Left colon (tissue), 2 donors: ENCODE results near the gene SLC17A1. TPM values are rescaled to one million over a fixed set of nuclear protein-coding genes. Genes with fewer than 3 reads are reported as not detected.

Source experiments
- ATAC-seq: fragments of 200-7000 bp; cut with Tn5 transposase; one replicate; pipeline ENCODE4 v1.9.1; 2020; ENCODE audit warnings: mild to moderate bottlenecking, moderate library complexity
- DNase-seq, 2 donors: peaks; one replicate each; pipeline ENCODE4 v3.0.0-alpha.2; 2020
- intact Hi-C, 2 donors: fragments of 100-400 bp; cut with DNase I in 1 of 2; cut with micrococcal nuclease in 1 of 2; formaldehyde crosslinking; loops; one replicate each; pipeline versions ENCODE4 v1.11.2 to v1.14.0; 2022; cut with DNase I, micrococcal nuclease
- long read RNA-seq: library from polyadenylated mRNA; unstranded; transcript quantifications from one replicate; pipeline ENCODE4 v2.0.0, GENCODE V29; 2021
- total RNA-seq, 2 donors: library from RNA; stranded (reverse); fragmentation: NEBNext Ultra II Directional; extraction: Animal tissue kit (Norgen Biotek cat#: 25700); gene quantifications; one replicate each; pipeline ENCODE4 v1.2.1, GENCODE V29; 2021
- donor health status: DM: no; HTN: no; CAD: no.
- donor health status: DM: yes; HTN: yes; CAD: no.

Gene SLC17A1, protein sequence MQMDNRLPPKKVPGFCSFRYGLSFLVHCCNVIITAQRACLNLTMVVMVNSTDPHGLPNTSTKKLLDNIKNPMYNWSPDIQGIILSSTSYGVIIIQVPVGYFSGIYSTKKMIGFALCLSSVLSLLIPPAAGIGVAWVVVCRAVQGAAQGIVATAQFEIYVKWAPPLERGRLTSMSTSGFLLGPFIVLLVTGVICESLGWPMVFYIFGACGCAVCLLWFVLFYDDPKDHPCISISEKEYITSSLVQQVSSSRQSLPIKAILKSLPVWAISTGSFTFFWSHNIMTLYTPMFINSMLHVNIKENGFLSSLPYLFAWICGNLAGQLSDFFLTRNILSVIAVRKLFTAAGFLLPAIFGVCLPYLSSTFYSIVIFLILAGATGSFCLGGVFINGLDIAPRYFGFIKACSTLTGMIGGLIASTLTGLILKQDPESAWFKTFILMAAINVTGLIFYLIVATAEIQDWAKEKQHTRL
- total RNA-seq: not detected
- long read RNA-seq: 0 reads

DNA sequence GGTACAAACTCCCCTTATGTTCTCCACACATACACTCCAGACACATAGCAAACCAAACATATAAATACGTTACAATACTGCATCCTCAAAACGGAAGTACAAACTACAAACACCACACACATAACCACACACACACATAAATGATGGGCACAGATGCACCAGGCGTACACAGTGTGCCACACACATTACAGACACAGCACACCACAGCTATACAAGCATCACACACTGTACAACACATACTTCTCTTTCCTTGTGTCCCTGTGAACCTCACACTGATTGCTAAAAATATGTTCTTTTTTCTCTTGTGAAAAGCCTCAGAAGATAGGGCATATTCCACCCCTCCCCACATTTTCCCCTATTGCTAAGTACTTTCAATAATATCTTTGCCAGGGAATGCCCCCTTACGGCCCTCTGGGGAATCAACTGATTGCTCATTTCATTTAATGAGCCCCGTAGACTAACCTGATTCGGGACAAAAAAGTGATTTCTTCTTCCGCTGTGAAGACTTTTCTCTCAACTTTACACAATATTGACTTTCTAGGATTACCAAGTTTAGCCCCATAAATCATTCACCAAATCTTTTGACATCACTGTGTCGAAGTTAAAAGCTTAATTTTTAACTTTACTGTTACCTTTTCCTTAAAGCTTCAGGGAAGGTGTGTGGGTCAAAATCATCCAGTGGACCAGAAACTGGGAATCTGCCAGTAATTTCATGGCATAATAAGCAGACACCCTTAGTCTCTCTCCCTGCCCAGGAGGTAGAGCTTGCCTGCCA is at the start of gene SLC17A1:
Gene SLC17A1 (minus strand): TSS at position 521 of the 775 bp plus-strand sequence. CDS start 1,495 bp downstream, outside the sequence.
- intact Hi-C loops: no loop called here
- ATAC-seq (peak; percentile 55), DNase-seq (no peak)

DNA sequence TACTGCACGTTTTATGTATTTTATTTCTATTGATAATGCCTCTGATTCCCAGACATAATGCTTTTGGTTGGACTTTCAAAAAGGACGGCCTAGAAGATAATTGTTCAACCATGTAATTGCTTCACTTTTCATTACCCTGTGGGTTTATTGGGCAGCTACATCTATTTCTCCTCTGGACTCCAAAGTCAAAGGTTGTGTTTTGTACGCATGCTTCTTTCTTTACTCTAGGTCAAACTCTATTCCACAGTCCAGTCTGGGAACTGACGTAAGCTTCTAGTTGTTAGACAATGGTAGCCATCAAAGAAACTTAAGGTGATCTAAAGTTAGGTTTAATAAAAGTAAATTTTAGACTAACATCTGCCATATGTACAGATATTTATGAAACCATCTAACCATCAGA is 48.7 kb upstream of the SLC17A1 start:
- intact Hi-C loops: no loop called here
- no peak for ATAC-seq
- no peak for DNase-seq

DNA sequence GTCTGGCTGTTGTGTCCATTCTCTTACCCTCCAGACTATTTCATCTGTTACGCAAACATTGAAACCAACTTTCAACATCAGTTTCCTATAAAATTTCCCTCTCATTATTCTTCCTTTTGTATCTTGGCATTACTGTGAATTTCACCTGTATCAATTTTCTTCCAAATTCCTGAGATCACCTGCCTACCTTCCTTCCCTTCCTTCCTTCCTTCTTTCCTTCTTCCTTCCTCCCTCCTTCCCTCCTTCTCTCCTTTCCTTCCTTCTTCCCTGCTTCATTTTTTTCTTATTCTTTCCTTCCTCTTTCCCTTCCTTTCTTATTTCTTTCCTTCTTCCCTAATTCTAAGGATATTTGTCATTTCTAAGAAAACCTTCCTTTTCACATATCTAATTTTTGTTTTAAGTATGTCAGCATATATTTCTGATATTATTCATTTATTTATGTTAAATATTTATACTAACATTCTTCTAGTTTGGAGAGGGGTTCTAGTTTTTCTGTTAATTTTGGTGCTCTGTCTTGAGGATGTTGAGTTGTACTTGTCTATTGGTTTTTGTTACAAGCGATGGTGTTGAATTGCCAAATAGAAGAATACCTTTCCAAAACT is 47.0 kb upstream of the SLC17A1 start:
- no peak for ATAC-seq
- intact Hi-C loops: no loop called here
- no peak for DNase-seq

DNA sequence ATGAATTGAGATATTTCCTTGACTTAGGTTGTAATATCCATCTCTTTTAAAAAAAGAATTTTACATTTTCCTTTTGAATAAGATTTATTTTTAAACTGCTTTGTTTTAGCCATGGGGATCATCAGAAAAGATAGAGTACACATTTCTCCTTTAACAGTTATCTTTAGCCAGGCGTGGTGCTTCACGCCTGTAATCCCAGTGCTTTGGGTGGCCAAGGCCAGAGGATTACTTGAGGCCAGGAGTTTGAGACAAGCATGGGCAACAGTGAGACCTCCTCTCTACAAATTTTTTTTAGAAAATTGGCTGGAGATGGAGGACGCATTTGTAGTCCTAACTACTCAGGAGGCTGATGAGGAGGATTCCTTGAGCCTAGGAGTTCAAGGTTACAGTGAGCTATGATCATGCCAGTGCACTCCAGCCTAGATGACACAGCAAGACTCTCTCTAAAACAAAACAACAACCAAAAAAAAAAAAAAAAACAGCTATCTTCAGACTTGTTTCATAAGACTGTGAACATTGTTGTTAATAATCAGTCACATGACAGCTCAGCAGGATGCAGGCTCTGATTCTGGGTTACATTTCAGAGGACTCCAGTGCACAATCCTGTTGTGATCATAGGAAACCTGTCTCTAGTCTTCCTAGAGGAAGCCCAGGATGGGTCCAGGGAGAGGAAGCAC is 44.2 kb upstream of the SLC17A1 start:
- ATAC-seq: no peak

DNA sequence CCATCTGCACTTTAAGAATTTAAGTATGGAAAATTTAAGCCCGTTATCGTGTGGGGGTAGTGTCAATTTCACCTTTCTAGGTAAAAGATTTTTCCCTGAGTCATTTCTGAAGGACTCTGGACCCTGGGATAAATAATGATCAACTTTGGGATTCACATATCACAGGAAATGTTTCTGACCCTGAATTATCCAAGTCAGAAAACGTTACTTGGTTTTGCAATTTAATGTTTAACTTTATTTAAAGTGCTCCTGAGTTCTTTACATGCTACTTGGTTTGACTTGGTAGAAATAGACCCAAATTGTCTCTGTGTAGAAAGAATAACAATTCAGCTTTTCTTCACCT is 43.7 kb upstream of the SLC17A1 start:
- intact Hi-C loops: no loop called here
- DNase-seq (no peak), ATAC-seq (no peak)

More for the DNA sequence above, 44.2 kb upstream of the SLC17A1 start:
- intact Hi-C loops: no loop called here
- DNase-seq: no peak

DNA sequence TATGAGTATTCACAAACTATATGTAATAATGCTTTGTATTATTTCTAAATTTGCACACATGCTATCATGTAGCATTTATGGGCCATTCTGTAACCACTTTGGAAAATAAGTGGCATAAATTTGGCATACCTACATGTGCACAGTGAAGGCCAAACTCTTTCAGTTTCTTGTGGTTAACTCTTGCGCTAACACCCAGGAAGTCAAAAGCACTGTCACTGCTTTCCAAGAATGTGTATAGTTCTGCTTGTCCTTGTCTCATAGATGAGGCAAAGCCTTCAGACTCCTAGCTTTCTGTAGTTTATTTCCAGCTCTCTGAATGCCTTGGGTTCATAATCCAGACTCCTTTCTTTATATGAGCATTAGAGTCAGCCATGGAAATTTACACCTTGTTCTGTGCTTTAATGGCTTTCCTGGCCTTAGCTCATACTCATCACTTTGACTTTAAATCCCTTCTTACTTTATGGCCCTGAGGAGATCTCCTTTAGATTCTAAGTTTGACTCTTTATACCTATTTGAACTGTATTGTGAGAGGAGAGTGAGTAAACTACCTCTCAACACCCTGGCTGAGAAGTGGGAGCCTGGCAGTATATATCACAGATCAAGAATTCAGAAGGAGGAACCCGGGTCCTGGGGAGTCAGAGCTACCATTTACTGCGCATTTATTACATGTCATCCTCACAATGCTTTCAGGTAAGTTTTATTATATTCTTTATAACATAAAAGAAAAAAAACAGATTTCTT is 43.1 kb upstream of the SLC17A1 start:
- intact Hi-C loops: no loop called here
- no peak for DNase-seq
- no peak for ATAC-seq

DNA sequence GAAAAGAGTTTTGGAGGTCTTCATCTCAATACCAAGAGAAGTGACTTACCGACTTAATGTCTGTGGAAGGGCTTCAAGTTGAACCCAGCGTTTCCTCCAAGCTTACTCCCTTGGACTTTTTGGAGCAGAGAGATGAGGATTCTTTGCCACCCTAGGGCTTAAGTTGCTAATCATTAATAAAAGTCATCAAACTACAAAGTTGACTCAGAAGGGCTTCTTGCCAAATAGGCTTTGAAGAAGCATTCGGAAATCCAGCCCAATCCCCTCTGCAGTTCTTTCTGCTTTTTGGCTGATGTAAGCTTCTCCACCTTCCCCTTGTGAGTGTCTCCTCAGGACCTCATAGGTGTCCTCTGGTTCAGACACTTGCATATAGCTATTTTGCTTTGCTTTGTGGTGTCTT is 42.3 kb upstream of the SLC17A1 start, which contains the start of gene SLC17A3:
Gene SLC17A3 (minus strand): TSS at position 126 of the 400 bp plus-strand sequence. CDS start 5,856 bp downstream, outside the sequence.
- ATAC-seq: no peak
- intact Hi-C loops: no loop called here

DNA sequence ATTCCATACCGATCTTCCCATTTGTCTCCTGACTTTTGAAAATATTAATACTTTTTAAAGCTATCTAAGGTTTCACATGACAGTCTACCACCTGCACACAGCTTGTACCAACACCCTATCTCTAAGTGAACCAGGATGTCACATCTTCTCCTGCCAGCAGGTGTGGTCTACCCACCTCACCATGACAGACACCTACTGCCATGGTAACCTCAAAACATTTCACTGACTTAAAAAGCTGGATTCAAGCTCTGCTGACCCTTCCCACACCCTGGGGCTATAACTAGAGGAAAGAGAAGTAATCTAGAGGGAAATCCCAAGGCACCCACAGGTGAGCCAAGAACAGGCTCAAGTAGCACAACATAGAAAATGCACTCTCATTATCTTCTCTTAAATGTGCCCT is 41.0 kb upstream of the SLC17A1 start:
- intact Hi-C loops: no loop called here
- DNase-seq (no peak), ATAC-seq (no peak)

More for the DNA sequence above, 42.3 kb upstream of the SLC17A1 start, which contains the start of gene SLC17A3:
- no peak for DNase-seq

DNA sequence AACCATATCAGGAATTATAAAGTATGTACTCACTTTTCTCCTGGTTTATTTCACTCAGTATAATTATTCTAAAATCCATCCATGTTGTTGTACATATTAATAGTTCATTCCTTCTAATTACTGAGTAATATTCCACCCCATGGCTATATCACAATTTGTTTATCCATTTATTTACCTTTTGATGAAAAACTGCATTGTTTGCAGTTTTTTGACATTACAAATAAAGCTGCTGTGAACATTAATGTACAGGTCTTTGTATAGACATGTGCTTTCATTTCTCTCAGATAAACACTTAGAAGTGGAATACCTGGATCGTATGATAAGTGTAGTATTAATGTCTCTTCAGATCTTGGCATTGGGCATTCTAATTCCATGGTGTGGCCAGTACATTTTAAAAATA is 38.0 kb upstream of the SLC17A1 start:
- ATAC-seq: no peak
- no peak for DNase-seq
- intact Hi-C loops: loop anchor here in 1 of 2 donors (5.0 kb wide), 1 partner anchor 37 kb away; no protein-coding TSS in a partner anchor

DNA sequence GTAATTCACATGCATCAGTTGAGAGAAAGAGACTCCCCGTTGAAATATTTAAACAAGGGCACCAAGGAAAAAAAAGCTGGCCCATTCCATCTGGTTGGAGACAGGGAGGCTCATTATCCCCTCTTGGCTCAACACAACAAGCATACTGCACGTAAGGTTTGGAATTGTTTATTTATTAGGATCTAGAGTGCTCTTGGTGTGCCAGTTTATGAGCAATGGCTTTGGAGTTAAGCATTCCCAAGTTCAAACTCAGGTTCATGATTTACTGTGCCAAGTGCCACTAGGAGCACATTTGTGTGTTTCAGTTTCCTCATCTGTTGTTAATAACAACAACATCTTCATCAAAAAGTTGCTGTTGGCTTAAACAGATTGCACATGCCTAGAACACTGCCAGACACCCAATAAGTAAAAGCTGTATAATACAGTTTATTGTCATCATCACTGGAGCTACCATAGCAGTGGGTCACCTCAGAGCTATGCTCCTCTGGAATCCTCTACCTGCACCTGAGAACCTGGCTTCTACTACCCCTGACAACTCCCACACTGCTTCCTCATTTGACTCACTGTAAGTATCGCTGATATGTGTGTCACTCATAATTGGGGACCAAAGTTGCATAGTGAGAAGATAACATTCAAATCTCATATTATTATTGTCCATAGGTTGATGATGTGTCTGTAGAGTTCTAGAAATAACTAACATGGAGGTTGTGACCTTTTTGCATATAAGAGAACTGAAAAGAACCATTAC is 36.8 kb upstream of the SLC17A1 start:
- intact Hi-C loops: loop anchor here in 1 of 2 donors (5.0 kb wide), 1 partner anchor 39 kb away; no protein-coding TSS in a partner anchor
- no peak for DNase-seq
- no peak for ATAC-seq

DNA sequence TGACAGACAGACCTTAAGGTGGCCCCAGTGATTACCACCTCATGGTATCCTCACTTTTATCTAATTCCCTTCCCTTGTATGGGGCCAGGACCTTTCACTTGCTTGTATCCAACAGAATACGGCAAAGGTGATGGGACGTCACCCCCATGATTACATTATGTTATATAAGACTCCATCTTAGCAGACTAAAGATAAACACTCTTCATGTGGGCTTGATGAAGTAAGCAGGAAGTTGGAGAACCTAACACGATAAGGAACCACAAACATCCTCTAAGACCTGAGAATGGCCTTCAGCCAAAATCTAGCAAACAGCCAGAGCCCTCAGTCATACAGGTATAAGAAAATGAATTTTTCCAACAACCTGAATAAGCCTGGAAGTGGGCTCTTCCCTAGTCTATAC is 34.2 kb upstream of the SLC17A1 start:
- intact Hi-C loops: loop anchor here in 1 of 2 donors (5.0 kb wide), 1 partner anchor 41 kb away; no protein-coding TSS in a partner anchor
- DNase-seq: no peak
- ATAC-seq: no peak

DNA sequence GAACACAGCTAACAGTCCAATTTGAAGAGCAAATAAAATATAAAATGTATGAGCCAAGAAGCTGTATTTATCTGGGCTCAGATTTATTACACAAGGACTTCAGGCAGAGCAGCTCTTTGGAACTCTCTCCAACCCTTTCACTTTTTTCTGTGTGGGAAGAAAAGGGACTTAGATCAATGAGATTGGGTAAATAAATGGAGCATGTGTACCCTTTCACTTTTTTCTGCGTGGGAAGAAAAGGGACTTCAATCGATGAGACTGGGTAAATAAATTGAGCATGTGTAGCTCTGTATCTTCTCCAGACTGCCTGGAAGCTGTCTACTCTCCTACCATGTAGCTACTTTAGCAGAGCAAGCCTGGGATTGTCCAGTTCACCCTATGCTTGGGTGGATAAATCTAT is 31.5 kb upstream of the SLC17A1 start:
- ATAC-seq (no peak), DNase-seq (no peak)
- intact Hi-C loops: no loop called here

DNA sequence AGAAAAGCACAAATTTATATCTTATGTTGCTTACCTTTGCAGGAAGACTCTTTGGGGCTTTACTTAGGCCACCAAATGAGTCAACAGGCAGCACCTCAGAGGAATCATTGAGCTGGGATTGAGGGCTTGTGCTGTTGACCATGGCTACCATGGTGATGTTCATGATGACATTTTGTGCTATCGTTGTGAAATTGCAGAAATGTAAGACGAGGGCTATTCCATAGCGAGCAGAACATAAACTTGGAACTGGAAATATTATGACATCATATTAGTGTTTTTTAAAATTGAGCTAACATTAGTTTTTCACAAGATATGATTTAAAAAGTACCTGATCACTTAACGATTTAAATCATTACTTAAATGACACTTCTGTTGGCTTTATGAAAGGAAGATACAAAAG is 30.3 kb upstream of the SLC17A1 start:
- DNase-seq: no peak
- intact Hi-C loops: no loop called here
- ATAC-seq: no peak

DNA sequence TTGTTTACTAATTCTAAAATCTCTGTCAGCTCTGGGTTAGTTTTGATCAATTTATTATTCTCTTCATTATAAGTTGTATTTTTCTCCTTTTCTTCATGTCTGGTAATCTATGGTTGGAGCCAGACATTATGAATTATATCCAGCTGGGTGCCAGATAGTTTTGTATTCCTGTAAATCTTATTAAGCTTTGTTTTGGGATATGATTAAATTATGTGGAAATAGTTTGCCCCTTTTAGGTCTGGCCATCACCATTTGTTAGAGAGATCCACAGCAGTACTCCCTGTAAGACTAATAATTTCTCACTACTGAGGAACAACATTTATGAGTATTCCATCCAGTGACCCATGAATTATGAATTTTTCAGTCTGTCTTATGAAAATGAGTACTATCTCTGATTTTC is 20.9 kb upstream of the SLC17A1 start:
- intact Hi-C loops: no loop called here
- DNase-seq (no peak), ATAC-seq (no peak)

DNA sequence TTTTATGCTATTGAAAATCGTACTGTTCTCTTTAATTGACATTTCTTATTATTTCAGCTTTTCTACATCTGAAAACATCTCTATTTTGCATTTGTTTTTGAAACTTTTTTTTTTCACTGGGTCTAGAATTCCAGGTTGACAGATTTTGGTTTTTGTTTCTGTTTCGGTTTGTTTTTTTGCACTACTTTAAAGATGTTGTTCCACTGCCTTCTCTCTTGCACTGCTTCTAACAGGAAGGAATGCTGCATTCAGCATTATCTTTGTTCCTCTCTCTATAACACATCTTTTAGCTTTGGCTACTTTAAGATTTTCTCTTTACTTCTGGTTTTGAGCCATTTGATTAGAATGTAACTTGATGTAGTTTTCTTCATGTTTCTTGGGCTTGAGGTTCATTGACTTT is 20.1 kb upstream of the SLC17A1 start:
- intact Hi-C loops: no loop called here
- ATAC-seq (no peak), DNase-seq (no peak)

DNA sequence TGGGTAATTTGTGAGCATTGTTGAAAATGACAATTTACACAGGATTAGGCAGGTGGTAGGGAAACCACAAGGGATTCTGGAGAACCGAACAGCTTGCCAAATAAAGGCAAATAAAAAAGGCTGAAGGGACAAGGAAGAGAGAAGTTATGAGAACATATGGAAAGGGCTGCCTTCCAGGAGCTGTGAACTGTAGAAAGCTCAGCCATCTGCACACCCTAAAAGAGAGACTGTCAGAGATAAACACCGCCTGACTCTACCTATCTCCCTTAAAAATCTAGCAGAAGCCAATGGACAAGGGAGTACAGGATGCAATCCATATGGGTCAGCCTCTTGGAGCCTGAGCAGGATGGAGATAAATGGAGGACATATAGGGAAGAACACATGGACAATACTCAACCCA is 12.7 kb upstream of the SLC17A1 start:
- DNase-seq: no peak
- no peak for ATAC-seq
- intact Hi-C loops: no loop called here

DNA sequence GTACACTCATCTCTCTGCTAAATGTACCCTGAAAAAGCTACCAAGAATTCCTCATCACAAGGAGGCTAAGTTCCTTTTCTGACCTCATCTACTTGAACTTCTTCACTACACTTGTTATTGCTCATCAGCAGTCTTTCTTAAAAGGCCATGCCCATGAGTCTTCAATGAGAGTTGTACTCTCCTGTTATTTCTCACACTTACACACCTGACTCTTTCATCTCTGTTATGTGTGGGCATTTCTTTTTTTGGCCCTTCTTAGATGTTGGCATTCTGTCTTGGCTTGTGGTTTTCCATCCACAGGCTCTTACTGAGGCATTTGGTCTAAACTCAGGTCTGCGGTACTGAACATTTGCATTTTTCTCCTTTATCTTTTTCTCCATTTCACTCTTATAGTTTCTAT is 10.7 kb upstream of the SLC17A1 start:
- intact Hi-C loops: no loop called here
- DNase-seq: no peak
- no peak for ATAC-seq
